ENCODE data around the gene CYBA.

CYBA gene

GRCh38 chr16:88642881-88643643, 7.8 kb downstream of the CYBA start:
- DNase-seq: no peak

GRCh38 chr16:88640498-88641247, 10.2 kb downstream of the CYBA start:
- DNase-seq: no peak

- no peak for DNase-seq
Measured at GRCh38 chr16:88640039-88640495, 10.8 kb downstream of the CYBA start.

GRCh38 chr16:88639231-88640038, 11.4 kb downstream of the CYBA start:
- no peak for DNase-seq

- no peak for DNase-seq
Measured at GRCh38 chr16:88638323-88639230, 12.3 kb downstream of the CYBA start, which contains the start of gene IL17C. Gene IL17C, plus strand, starts transcription at chr16:88638572. Its CDS starts 70 bp downstream, at chr16:88638642.

GRCh38 chr16:88636488-88637265, 14.2 kb downstream of the CYBA start:
- no peak for DNase-seq

- no peak for DNase-seq
Measured at GRCh38 chr16:88635671-88636319, 15.1 kb downstream of the CYBA start.

- DNase-seq: no peak
Measured at GRCh38 chr16:88634994-88635670, 15.7 kb downstream of the CYBA start.

GRCh38 chr16:88634141-88634993, 16.5 kb downstream of the CYBA start:
- no peak for DNase-seq

GRCh38 chr16:88633684-88634140, 17.1 kb downstream of the CYBA start:
- no peak for DNase-seq

GRCh38 chr16:88632587-88632930, 18.3 kb downstream of the CYBA start:
- DNase-seq: no peak

- no peak for DNase-seq
Measured at GRCh38 chr16:88631920-88632586, 18.8 kb downstream of the CYBA start.

GRCh38 chr16:88631384-88631783, 19.5 kb downstream of the CYBA start:
- DNase-seq: no peak

- DNase-seq: no peak
Measured at GRCh38 chr16:88630941-88631340, 19.9 kb downstream of the CYBA start.

- DNase-seq: no peak
Measured at GRCh38 chr16:88630433-88630832, 20.4 kb downstream of the CYBA start.

- no peak for DNase-seq
Measured at GRCh38 chr16:88629835-88630234, 21.0 kb downstream of the CYBA start.

- no peak for DNase-seq
Measured at GRCh38 chr16:88628512-88628974, 22.3 kb downstream of the CYBA start.

Data from NCI-H1048 (cell line).